Measurements from ENCODE around the gene ZC3H12D.
A peak's percentile ranks its signal among the peaks of the same experiment; 100 is the strongest.
"Not testable (repeated sequence)": the region's sequence is repeated elsewhere in the genome, so short reads cannot be mapped to it uniquely, and the experiment has no call there.

The ZC3H12D gene

DNA sequence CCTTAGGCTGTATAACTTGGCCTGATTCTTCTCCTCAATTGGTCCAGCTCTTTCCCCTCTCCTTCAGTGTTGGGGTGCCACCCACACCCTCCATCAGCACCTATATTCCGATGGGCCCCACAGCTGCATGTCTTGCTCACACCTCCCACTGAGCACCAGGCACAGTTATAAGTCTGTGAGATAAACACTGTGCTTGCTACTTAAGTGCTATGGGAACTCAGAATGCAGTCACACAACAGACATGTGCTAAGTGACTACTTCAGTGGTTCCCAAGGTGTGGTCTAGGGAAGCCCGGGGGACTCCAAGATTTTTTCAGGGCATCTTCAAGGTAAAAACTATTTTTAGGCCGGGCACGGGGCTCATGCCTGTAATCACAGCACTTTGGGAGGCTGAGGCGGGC lies 7.3 kb downstream of the ZC3H12D start:
- H3K4me1 Mint-ChIP-seq = peaks cover 66 to 95% of the 10 kb centered on the region in 2 donors
- no peak for ATAC-seq (replicated peaks)
- peaks cover 32 to 37% of the 10 kb centered on the region in 2 donors for H3K36me3 Mint-ChIP-seq
- no peak for DNase-seq
- H3K27ac Mint-ChIP-seq = peak overlapping the region; percentile 63
- H3K27me3 Mint-ChIP-seq = no peaks in the 10 kb centered on the region
- H3K4me3 Mint-ChIP-seq = peak overlapping the region in 1 of 2 donors; percentile 27
- H3K9me3 Mint-ChIP-seq = peaks cover 0 to 3% of the 10 kb centered on the region in 2 donors

- DNase-seq = no peak
- Mint-ChIP-seq H3K27ac (peak overlapping the region; percentile 63), H3K4me1 (peaks cover 66 to 95% of the 10 kb centered on the region in 2 donors), H3K36me3 (peaks cover 29 to 38% of the 10 kb centered on the region in 2 donors), H3K27me3 (no peaks in the 10 kb centered on the region), H3K4me3 (peak overlapping the region in 1 of 2 donors; percentile 44), H3K9me3 (peaks cover 0 to 3% of the 10 kb centered on the region in 2 donors)
- ATAC-seq (replicated peaks) = no peak
Measured at GRCh38 chr6:149476789-149477455, 7.9 kb downstream of the ZC3H12D start.

- ATAC-seq (replicated peaks) (peak in 1 of 2 donors; percentile 16), DNase-seq (no peak)
- Mint-ChIP-seq H3K9me3 (peaks cover 0 to 2% of the 10 kb centered on the region in 2 donors), H3K27me3 (no peaks in the 10 kb centered on the region), H3K4me3 (peak overlapping the region; percentile 59 to 61), H3K4me1 (peaks cover 65 to 90% of the 10 kb centered on the region in 2 donors), H3K27ac (peak overlapping the region; percentile 81), H3K36me3 (peaks cover 33 to 39% of the 10 kb centered on the region in 2 donors)
Measured at GRCh38 chr6:149474108-149474935, 10.5 kb downstream of the ZC3H12D start.

GRCh38 chr6:149473080-149474052 lies 11.4 kb downstream of the ZC3H12D start:
- Mint-ChIP-seq H3K27ac (peak overlapping the region; percentile 81), H3K4me1 (peaks cover 66 to 90% of the 10 kb centered on the region in 2 donors), H3K36me3 (peaks cover 30 to 38% of the 10 kb centered on the region in 2 donors), H3K27me3 (no peaks in the 10 kb centered on the region), H3K4me3 (peak overlapping the region; percentile 63 to 72), H3K9me3 (peaks cover 0 to 2% of the 10 kb centered on the region in 2 donors)
- ATAC-seq (replicated peaks) (peak; percentile 48 to 54), DNase-seq (peak; percentile 63)

GRCh38 chr6:149472241-149472640 lies 12.6 kb downstream of the ZC3H12D start:
- no peak overlapping the region for H3K27ac Mint-ChIP-seq
- peaks cover 0 to 2% of the 10 kb centered on the region in 2 donors for H3K9me3 Mint-ChIP-seq
- H3K36me3 Mint-ChIP-seq = peaks cover 26 to 35% of the 10 kb centered on the region in 2 donors
- DNase-seq (no peak), ATAC-seq (replicated peaks) (no peak)
- peak overlapping the region; percentile 4 to 54 for H3K4me3 Mint-ChIP-seq
- H3K27me3 Mint-ChIP-seq = no peaks in the 10 kb centered on the region
- H3K4me1 Mint-ChIP-seq = peaks cover 72 to 93% of the 10 kb centered on the region in 2 donors

DNA sequence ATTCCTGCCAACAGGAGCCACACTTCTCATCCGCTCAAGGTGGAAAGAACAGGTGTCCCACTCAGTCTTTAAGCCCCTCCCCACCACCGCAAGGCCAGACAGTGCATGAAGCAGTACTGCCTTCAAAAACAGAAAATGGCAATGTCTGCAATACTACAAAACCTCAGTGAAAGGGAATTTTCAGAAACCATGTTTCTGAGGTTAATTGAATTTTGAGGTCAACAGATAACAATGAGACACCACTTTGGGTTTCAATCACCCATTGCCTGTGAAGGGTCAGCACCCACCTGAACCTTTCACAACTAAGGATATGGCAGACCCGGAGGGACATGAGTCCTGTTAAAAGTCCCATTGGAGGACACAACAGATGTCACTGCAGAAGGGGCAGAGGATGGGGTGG lies 13.0 kb downstream of the ZC3H12D start:
- Mint-ChIP-seq H3K36me3 (peaks cover 23 to 31% of the 10 kb centered on the region in 2 donors), H3K27ac (no peak overlapping the region), H3K4me1 (peaks cover 69 to 93% of the 10 kb centered on the region in 2 donors), H3K4me3 (peak overlapping the region; percentile 4 to 54), H3K9me3 (peaks cover 0 to 2% of the 10 kb centered on the region in 2 donors), H3K27me3 (no peaks in the 10 kb centered on the region)
- no peak for DNase-seq
- peak; percentile 38 to 43 for ATAC-seq (replicated peaks)

- Mint-ChIP-seq H3K27me3 (no peaks in the 10 kb centered on the region), H3K36me3 (peaks cover 22 to 31% of the 10 kb centered on the region in 2 donors), H3K4me1 (peaks cover 73 to 94% of the 10 kb centered on the region in 2 donors), H3K4me3 (no peak overlapping the region), H3K27ac (peak overlapping the region; percentile 75), H3K9me3 (peaks cover 0 to 2% of the 10 kb centered on the region in 2 donors)
- ATAC-seq (replicated peaks) (no peak), DNase-seq (no peak)
Measured at GRCh38 chr6:149470948-149471347, 13.9 kb downstream of the ZC3H12D start.

- ATAC-seq (replicated peaks) = peak; percentile 57
- Mint-ChIP-seq H3K27ac (peak overlapping the region; percentile 81), H3K4me1 (peaks cover 74 to 95% of the 10 kb centered on the region in 2 donors), H3K4me3 (peak overlapping the region; percentile 70 to 75), H3K9me3 (peaks cover 0 to 2% of the 10 kb centered on the region in 2 donors), H3K27me3 (no peaks in the 10 kb centered on the region), H3K36me3 (peaks cover 36 to 46% of the 10 kb centered on the region in 2 donors)
- peak; percentile 46 for DNase-seq
Measured at GRCh38 chr6:149468179-149468578, 16.6 kb downstream of the ZC3H12D start.

DNA sequence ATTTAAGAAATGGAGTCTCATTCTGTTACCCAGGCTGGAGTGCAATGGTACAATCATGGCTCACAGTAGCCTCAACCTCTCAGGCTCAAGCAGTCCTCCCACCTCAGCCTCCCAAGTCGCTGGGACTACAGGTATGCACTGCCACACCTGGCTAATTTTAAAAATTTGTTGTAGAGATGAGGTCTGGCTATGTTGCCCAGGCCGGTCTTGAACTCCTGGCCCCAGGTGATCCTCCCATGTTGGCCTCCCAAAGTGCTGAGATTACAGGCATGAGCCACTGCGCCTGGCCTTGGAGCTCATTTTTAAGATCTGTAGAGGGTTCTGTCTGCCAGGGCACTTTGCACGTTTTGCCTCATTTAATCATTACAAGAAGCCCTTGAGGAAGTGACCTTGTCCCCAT lies 17.5 kb downstream of the ZC3H12D start:
- Mint-ChIP-seq H3K36me3 (peaks cover 45 to 51% of the 10 kb centered on the region in 2 donors), H3K4me1 (peaks cover 77 to 95% of the 10 kb centered on the region in 2 donors), H3K9me3 (peaks cover 0 to 2% of the 10 kb centered on the region in 2 donors), H3K4me3 (peak overlapping the region in 1 of 2 donors; percentile 70), H3K27ac (peak overlapping the region; percentile 60), H3K27me3 (no peaks in the 10 kb centered on the region)
- ATAC-seq (replicated peaks) = no peak
- no peak for DNase-seq

- Mint-ChIP-seq H3K4me1 (peaks cover 58 to 87% of the 10 kb centered on the region in 2 donors), H3K36me3 (peaks cover 43 to 50% of the 10 kb centered on the region in 2 donors), H3K27ac (peak overlapping the region; percentile 87), H3K27me3 (no peaks in the 10 kb centered on the region), H3K4me3 (peak overlapping the region; percentile 33 to 64), H3K9me3 (no peaks in the 10 kb centered on the region)
- ATAC-seq (replicated peaks) (no peak), DNase-seq (no peak)
Measured at GRCh38 chr6:149464411-149464810, 20.4 kb downstream of the ZC3H12D start.

GRCh38 chr6:149463781-149464180 lies 21.0 kb downstream of the ZC3H12D start:
- H3K4me3 Mint-ChIP-seq = no peak overlapping the region

DNA sequence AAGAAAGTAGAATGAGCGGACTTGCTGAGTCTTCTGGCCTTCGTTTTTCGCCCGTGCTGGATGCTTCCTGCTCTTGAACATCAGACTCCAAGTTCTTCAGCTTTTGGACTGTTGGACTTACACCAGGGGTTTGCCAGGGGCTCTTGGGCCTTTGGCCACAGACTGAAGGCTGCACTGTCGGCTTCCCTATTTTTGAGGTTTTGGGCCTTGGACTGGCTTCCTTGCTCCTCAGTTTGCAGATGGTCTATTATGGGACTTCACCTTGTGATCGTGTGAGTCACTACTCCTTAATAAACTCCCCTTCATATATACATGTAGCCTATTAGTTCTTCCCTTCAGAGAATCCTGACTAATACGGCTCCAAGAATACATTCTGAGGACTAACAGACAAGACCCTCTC lies 22.1 kb downstream of the ZC3H12D start:
- H3K9me3 Mint-ChIP-seq; DNase-seq; H3K27me3 Mint-ChIP-seq; ATAC-seq (replicated peaks); H3K4me3 Mint-ChIP-seq: not testable (repeated sequence)
- Mint-ChIP-seq H3K36me3 (peaks cover 43 to 60% of the 10 kb centered on the region in 2 donors), H3K27ac (peak overlapping the region; percentile 67), H3K4me1 (peaks cover 51 to 80% of the 10 kb centered on the region in 2 donors)

More at GRCh38 chr6:149463781-149464180, 21.0 kb downstream of the ZC3H12D start:
- peak overlapping the region; percentile 51 for H3K27ac Mint-ChIP-seq
- no peaks in the 10 kb centered on the region for H3K9me3 Mint-ChIP-seq
- no peaks in the 10 kb centered on the region for H3K27me3 Mint-ChIP-seq
- DNase-seq (no peak), ATAC-seq (replicated peaks) (no peak)
- peaks cover 59 to 87% of the 10 kb centered on the region in 2 donors for H3K4me1 Mint-ChIP-seq
- peaks cover 43 to 52% of the 10 kb centered on the region in 2 donors for H3K36me3 Mint-ChIP-seq

DNA sequence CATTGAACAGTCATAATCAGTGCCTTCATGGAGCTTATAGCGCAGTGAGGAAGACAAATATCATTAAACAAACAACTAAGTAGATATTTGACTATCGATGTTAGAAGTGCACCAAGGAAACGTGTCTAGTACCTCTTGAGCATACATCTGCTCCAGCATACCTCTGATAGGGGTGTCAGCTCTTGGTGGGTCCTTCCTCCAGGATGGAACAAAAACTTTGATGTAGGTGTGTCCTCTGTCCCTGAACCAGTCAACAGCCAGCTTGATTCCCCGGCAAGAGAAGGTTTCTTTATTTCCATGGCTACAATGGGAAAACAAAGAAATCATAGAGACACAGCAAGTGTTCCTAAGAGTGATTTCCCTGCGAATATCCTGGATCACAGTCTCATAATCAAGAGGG lies 23.1 kb downstream of the ZC3H12D start:
- no peaks in the 10 kb centered on the region for H3K27me3 Mint-ChIP-seq
- H3K4me1 Mint-ChIP-seq = peaks cover 45 to 70% of the 10 kb centered on the region in 2 donors
- ATAC-seq (replicated peaks) (no peak), DNase-seq (no peak)
- H3K9me3 Mint-ChIP-seq = no peaks in the 10 kb centered on the region
- H3K4me3 Mint-ChIP-seq = no peak overlapping the region
- H3K36me3 Mint-ChIP-seq = peaks cover 48 to 64% of the 10 kb centered on the region in 2 donors
- no peak overlapping the region for H3K27ac Mint-ChIP-seq

Measured in stimulated activated naive B cell treated with anti-CD40 and anti-IgM and Interleukin-4, amounts not matched to agents 10 μg/mL and 1 μg/mL and 100 μg/mL, for 72 hours (primary cell).